Stimulated activated naive CD8-positive, alpha-beta T cell treated with anti-CD3 and anti-CD28 coated beads, Interleukin-15, amount 100 ng/mL, for 72 hours (primary cell): Measurements from ENCODE around the gene SH3RF3.

Source experiments
- ATAC-seq: fragments of 150-1000 bp; cut with Tn5 transposase; 2 replicates; pipeline ENCODE4 v1.10.0; 2021; ENCODE audit warnings: mild to moderate bottlenecking, moderate library complexity
- DNase-seq, 2 donors: peaks; one replicate each; pipeline ENCODE4 v3.0.0; 2021 to 2022
- H3K27ac Mint-ChIP-seq, 2 donors: one replicate each; pipeline ENCODE4 v1.8.0; 2022; ENCODE audit warnings: mild to moderate bottlenecking in 2 of 2, mixed read lengths in 2 of 2, moderate library complexity in 2 of 2
- H3K27me3 Mint-ChIP-seq: one replicate; pipeline ENCODE4 v1.8.0; 2022; ENCODE audit warnings: mixed read lengths
- H3K4me1 Mint-ChIP-seq: one replicate; pipeline ENCODE4 v1.8.0; 2022; ENCODE audit warnings: mild to moderate bottlenecking, mixed read lengths
- H3K4me3 Mint-ChIP-seq, 2 donors: one replicate each; pipeline ENCODE4 v1.8.0; 2022; ENCODE audit warnings: mild to moderate bottlenecking in 2 of 2, mixed read lengths in 2 of 2, moderate library complexity in 1 of 2
- H3K9me3 Mint-ChIP-seq, 2 donors: one replicate each; pipeline ENCODE4 v1.8.0; 2022; ENCODE audit warnings: mixed read lengths in 2 of 2

Gene SH3RF3

GRCh38 chr2:109128048-109128615, 873 bp upstream of the SH3RF3 start:
- Mint-ChIP-seq H3K27me3 (peaks cover 8% of the 10 kb centered on the region), H3K9me3 (no peaks in the 10 kb centered on the region), H3K27ac (peak overlapping the region; percentile 30 to 85), H3K4me3 (peak overlapping the region; percentile 90 to 95), H3K4me1 (peaks cover 51% of the 10 kb centered on the region)
- DNase-seq (peak; percentile 66 to 70), ATAC-seq (peak; percentile 64)

- no peak overlapping the region for H3K27ac Mint-ChIP-seq
- DNase-seq (peak; percentile 41 to 50), ATAC-seq (peak; percentile 68)
- peaks cover 8% of the 10 kb centered on the region for H3K27me3 Mint-ChIP-seq
- H3K4me3 Mint-ChIP-seq: peak overlapping the region; percentile 90 to 95
- peaks cover 61% of the 10 kb centered on the region for H3K4me1 Mint-ChIP-seq
- H3K9me3 Mint-ChIP-seq: no peaks in the 10 kb centered on the region
Observed at GRCh38 chr2:109129356-109129920, 433 bp downstream of the SH3RF3 start.

GRCh38 chr2:109129921-109130722, 1.1 kb downstream of the SH3RF3 start:
- DNase-seq (peak; percentile 19 to 33), ATAC-seq (peak; percentile 14)
- Mint-ChIP-seq H3K9me3 (no peaks in the 10 kb centered on the region), H3K4me3 (peak overlapping the region; percentile 89 to 95), H3K4me1 (peaks cover 62% of the 10 kb centered on the region), H3K27ac (peak overlapping the region; percentile 34 to 74), H3K27me3 (peaks cover 8% of the 10 kb centered on the region)

- ATAC-seq: no peak
- no peak for DNase-seq
- Mint-ChIP-seq H3K4me1 (peaks cover 62% of the 10 kb centered on the region), H3K9me3 (no peaks in the 10 kb centered on the region), H3K27ac (no peak overlapping the region), H3K27me3 (peaks cover 8% of the 10 kb centered on the region), H3K4me3 (peak overlapping the region; percentile 13 to 93)
Observed at GRCh38 chr2:109130723-109130995, 1.7 kb downstream of the SH3RF3 start.

GRCh38 chr2:109131777-109132176, 2.8 kb downstream of the SH3RF3 start:
- H3K27me3 Mint-ChIP-seq: peaks cover 8% of the 10 kb centered on the region
- H3K4me1 Mint-ChIP-seq: peaks cover 51% of the 10 kb centered on the region
- no peak for DNase-seq
- no peak overlapping the region for H3K27ac Mint-ChIP-seq
- no peak for ATAC-seq
- H3K4me3 Mint-ChIP-seq: no peak overlapping the region
- no peaks in the 10 kb centered on the region for H3K9me3 Mint-ChIP-seq

GRCh38 chr2:109132626-109133025, 3.6 kb downstream of the SH3RF3 start:
- H3K27me3 Mint-ChIP-seq: peaks cover 8% of the 10 kb centered on the region
- DNase-seq: no peak
- peaks cover 52% of the 10 kb centered on the region for H3K4me1 Mint-ChIP-seq
- no peak overlapping the region for H3K27ac Mint-ChIP-seq
- ATAC-seq: no peak
- no peaks in the 10 kb centered on the region for H3K9me3 Mint-ChIP-seq
- no peak overlapping the region for H3K4me3 Mint-ChIP-seq

GRCh38 chr2:109133746-109134145, 4.7 kb downstream of the SH3RF3 start:
- H3K4me1 Mint-ChIP-seq: peaks cover 56% of the 10 kb centered on the region
- no peak overlapping the region for H3K4me3 Mint-ChIP-seq
- H3K9me3 Mint-ChIP-seq: no peaks in the 10 kb centered on the region
- H3K27ac Mint-ChIP-seq: no peak overlapping the region
- DNase-seq: no peak
- ATAC-seq: no peak
- peaks cover 8% of the 10 kb centered on the region for H3K27me3 Mint-ChIP-seq

- Mint-ChIP-seq H3K27me3 (peaks cover 7% of the 10 kb centered on the region), H3K9me3 (no peaks in the 10 kb centered on the region), H3K4me1 (peaks cover 62% of the 10 kb centered on the region), H3K4me3 (no peak overlapping the region), H3K27ac (no peak overlapping the region)
- ATAC-seq: peak; percentile 34
- no peak for DNase-seq
Observed at GRCh38 chr2:109134741-109135358, 5.8 kb downstream of the SH3RF3 start.

- Mint-ChIP-seq H3K4me1 (peaks cover 61% of the 10 kb centered on the region), H3K27me3 (no peaks in the 10 kb centered on the region), H3K27ac (no peak overlapping the region), H3K4me3 (no peak overlapping the region), H3K9me3 (no peaks in the 10 kb centered on the region)
- ATAC-seq (no peak), DNase-seq (no peak)
Observed at GRCh38 chr2:109135359-109136197, 6.6 kb downstream of the SH3RF3 start.

GRCh38 chr2:109136542-109136941, 7.5 kb downstream of the SH3RF3 start:
- Mint-ChIP-seq H3K4me3 (no peak overlapping the region), H3K4me1 (peaks cover 54% of the 10 kb centered on the region), H3K27me3 (no peaks in the 10 kb centered on the region), H3K9me3 (no peaks in the 10 kb centered on the region), H3K27ac (no peak overlapping the region)
- ATAC-seq (no peak), DNase-seq (no peak)

GRCh38 chr2:109137616-109138015, 8.6 kb downstream of the SH3RF3 start:
- Mint-ChIP-seq H3K27me3 (no peaks in the 10 kb centered on the region), H3K4me3 (no peak overlapping the region), H3K27ac (peak overlapping the region in 1 of 2 donors; percentile 35), H3K4me1 (peaks cover 55% of the 10 kb centered on the region), H3K9me3 (no peaks in the 10 kb centered on the region)
- DNase-seq (no peak), ATAC-seq (no peak)

- no peak overlapping the region for H3K4me3 Mint-ChIP-seq
- no peaks in the 10 kb centered on the region for H3K9me3 Mint-ChIP-seq
- ATAC-seq: no peak
- no peaks in the 10 kb centered on the region for H3K27me3 Mint-ChIP-seq
- no peak for DNase-seq
- no peak overlapping the region for H3K27ac Mint-ChIP-seq
- H3K4me1 Mint-ChIP-seq: peaks cover 63% of the 10 kb centered on the region
Observed at GRCh38 chr2:109138449-109138848, 9.4 kb downstream of the SH3RF3 start.

- Mint-ChIP-seq H3K4me3 (no peak overlapping the region), H3K27me3 (no peaks in the 10 kb centered on the region)
- DNase-seq: no peak
Observed at GRCh38 chr2:109139002-109139401, 10.0 kb downstream of the SH3RF3 start.

GRCh38 chr2:109139865-109140396, 10.9 kb downstream of the SH3RF3 start:
- peaks cover 63% of the 10 kb centered on the region for H3K4me1 Mint-ChIP-seq
- H3K27ac Mint-ChIP-seq: no peak overlapping the region
- no peaks in the 10 kb centered on the region for H3K27me3 Mint-ChIP-seq

More at GRCh38 chr2:109139002-109139401, 10.0 kb downstream of the SH3RF3 start:
- Mint-ChIP-seq H3K27ac (no peak overlapping the region), H3K4me1 (peaks cover 63% of the 10 kb centered on the region), H3K9me3 (no peaks in the 10 kb centered on the region)
- ATAC-seq: no peak

GRCh38 chr2:109141006-109141600, 12.1 kb downstream of the SH3RF3 start:
- no peak for ATAC-seq
- Mint-ChIP-seq H3K27ac (no peak overlapping the region), H3K27me3 (no peaks in the 10 kb centered on the region), H3K9me3 (no peaks in the 10 kb centered on the region), H3K4me3 (no peak overlapping the region), H3K4me1 (peaks cover 65% of the 10 kb centered on the region)
- DNase-seq: no peak

More at GRCh38 chr2:109139865-109140396, 10.9 kb downstream of the SH3RF3 start:
- DNase-seq (no peak), ATAC-seq (no peak)
- no peak overlapping the region for H3K4me3 Mint-ChIP-seq
- no peaks in the 10 kb centered on the region for H3K9me3 Mint-ChIP-seq
